Measurements from ENCODE around the gene MUC15.

The MUC15 gene

DNA sequence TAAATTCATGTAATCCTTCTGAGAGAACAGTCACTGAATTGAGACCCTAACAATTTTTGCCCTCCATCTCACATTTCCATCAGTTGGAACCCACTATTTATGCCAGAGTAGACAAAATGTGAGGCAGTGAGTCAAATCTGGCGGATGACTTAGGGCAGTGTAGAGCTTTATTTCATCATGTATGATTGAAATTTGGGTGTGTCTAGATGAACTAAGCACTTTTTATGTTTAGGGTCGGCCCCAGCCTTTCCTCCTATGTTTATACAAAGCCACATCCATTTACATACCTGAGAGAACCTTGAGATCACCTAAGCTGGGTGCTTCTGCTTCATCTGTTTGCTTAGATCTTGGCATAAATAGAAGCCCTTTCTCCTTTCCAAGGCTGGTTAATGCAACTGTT lies 15.0 kb upstream of the MUC15 start:
- no peak for DNase-seq (ENCODE audit: low spot score)
- TF ChIP-seq, protein P1, sequence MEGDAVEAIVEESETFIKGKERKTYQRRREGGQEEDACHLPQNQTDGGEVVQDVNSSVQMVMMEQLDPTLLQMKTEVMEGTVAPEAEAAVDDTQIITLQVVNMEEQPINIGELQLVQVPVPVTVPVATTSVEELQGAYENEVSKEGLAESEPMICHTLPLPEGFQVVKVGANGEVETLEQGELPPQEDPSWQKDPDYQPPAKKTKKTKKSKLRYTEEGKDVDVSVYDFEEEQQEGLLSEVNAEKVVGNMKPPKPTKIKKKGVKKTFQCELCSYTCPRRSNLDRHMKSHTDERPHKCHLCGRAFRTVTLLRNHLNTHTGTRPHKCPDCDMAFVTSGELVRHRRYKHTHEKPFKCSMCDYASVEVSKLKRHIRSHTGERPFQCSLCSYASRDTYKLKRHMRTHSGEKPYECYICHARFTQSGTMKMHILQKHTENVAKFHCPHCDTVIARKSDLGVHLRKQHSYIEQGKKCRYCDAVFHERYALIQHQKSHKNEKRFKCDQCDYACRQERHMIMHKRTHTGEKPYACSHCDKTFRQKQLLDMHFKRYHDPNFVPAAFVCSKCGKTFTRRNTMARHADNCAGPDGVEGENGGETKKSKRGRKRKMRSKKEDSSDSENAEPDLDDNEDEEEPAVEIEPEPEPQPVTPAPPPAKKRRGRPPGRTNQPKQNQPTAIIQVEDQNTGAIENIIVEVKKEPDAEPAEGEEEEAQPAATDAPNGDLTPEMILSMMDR (IDR thresholded peaks at IDR 0.05; ENCODE audit: borderline replicate concordance, control extremely low read depth, extremely low read depth, insufficient read depth, missing control alignments) = no peak
- in situ Hi-C loops (cut with MboI; ENCODE audit: low sequenced_read_pairs, unreplicated experiment) = no loop called here

DNA sequence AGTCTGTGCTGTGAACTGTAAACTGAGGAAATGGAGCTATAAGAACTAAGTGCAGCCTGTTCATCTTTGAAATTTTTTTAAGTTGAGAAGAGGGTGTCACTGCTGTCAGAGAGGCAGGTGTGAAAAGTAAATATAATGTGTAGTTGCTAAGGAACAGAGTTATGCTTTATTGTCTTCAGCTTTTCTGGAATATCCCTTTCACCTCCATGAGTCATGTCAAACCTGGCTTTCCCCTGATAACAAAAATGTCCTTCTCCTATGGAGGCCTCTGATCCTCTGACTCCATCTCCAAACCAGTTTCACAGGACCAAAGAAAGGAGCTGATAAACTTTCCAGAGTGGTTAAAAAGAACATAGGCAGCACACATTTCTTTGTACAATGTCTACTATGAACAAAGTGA lies 12.8 kb upstream of the MUC15 start:
- no peak for DNase-seq (ENCODE audit: low spot score)
- TF ChIP-seq, protein P1 (IDR thresholded peaks at IDR 0.05; ENCODE audit: borderline replicate concordance, control extremely low read depth, extremely low read depth, insufficient read depth, missing control alignments) = no peak
- in situ Hi-C loops (cut with MboI; ENCODE audit: low sequenced_read_pairs, unreplicated experiment) = no loop called here

DNA sequence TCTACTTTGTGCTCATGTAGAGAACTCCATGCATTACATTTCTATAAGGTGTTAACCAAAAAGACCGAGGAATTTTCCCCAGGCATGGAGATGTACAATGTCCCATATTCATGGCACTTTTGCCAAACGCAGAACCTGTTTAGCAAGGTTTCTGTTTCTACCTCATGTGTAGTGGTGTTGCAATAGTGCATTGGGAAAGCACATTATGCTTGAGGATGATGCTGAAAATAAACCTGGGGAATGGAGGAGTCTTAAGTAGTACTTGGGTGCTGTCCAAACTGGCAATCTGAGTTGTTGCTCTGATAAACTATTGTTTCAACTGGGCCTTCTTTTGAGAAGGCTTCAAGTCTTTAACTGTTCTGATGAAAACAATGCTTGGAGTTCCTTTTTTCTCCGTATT lies 11.5 kb upstream of the MUC15 start:
- TF ChIP-seq, protein P1 (IDR thresholded peaks at IDR 0.05; ENCODE audit: borderline replicate concordance, control extremely low read depth, extremely low read depth, insufficient read depth, missing control alignments) = no peak
- in situ Hi-C loops (cut with MboI; ENCODE audit: low sequenced_read_pairs, unreplicated experiment) = no loop called here
- DNase-seq (ENCODE audit: low spot score) = no peak

DNA sequence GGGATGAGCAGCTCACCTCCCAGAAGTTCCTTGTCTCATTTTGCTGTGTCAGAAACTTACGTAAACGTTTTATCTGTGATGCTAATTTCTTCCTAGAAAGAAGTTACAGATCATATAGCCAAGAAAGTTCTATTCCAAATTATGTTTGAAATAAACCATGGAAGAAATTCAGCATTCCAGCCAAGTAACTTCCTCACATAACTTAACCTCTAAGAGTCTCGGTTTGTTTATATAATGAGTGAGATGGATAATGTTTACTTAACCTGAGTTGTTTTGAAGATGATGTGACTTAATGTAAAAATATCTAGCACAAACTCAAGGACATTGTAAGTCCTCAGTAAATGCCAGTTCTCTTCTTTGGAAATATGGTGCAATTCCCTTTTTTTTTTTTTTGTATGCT lies 8.9 kb upstream of the MUC15 start:
- DNase-seq (ENCODE audit: low spot score) = no peak
- in situ Hi-C loops (cut with MboI; ENCODE audit: low sequenced_read_pairs, unreplicated experiment) = no loop called here
- TF ChIP-seq, protein P1 (IDR thresholded peaks at IDR 0.05; ENCODE audit: borderline replicate concordance, control extremely low read depth, extremely low read depth, insufficient read depth, missing control alignments) = no peak

DNA sequence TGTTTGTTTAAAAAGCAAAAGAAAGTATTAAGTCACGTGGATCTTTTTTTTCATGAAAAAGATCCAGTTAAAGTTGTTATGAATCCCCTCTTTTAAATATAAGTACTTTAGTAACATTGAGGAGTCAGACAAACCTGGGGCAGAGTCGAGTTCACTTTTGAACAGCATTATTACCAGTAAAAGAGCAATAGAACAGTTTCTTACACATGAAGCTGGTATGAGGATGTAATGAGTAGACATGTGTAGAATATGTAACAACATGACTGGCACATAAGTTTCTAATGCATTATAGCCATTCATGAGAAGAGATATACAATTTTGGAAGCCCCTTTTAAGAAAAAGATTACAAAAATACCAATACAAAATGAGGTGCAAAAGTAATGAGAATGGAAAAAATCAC lies 7.6 kb upstream of the MUC15 start:
- in situ Hi-C loops (cut with MboI; ENCODE audit: low sequenced_read_pairs, unreplicated experiment) = no loop called here
- no peak for DNase-seq (ENCODE audit: low spot score)
- TF ChIP-seq, protein P1 (IDR thresholded peaks at IDR 0.05; ENCODE audit: borderline replicate concordance, control extremely low read depth, extremely low read depth, insufficient read depth, missing control alignments) = no peak

DNA sequence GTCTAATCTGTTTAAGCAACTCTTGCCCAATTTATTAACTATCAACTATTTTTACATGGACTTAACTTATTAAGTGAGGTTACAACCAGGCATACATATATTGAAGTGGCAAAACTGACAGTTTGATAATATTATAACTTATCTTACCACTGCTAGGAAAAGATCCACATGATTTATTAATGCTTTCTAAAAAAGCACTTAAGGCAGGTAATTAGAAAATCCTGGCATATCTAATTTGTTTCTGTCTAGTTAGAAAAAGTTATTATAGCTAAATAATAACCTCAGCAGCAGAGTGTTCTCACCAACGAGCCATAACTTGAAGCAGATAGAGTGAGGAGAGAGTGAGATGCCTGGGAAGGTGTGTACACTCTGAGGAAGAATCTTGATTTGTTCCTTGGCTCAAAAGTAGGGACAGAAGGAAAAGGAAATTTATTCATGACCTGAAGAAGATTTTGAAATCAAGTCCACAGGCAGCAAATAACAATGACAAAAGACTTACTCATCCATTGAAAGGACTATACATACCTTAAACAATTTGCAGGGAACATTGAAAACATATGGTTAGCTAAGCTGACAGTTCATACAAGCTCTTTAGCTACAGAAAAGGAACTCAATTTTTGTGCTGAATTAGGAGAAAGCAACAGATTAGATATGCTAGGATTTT lies 7.1 kb upstream of the MUC15 start:
- in situ Hi-C loops (cut with MboI; ENCODE audit: low sequenced_read_pairs, unreplicated experiment) = no loop called here
- TF ChIP-seq, protein P1 (IDR thresholded peaks at IDR 0.05; ENCODE audit: borderline replicate concordance, control extremely low read depth, extremely low read depth, insufficient read depth, missing control alignments) = no peak
- no peak for DNase-seq (ENCODE audit: low spot score)
